NCI-H2171 treated with DMSO at 0.1 percent for 48 hours (cell line): ENCODE results near the gene NIPSNAP2.
"Not testable (repeated sequence)": the region's sequence is repeated elsewhere in the genome, so short reads cannot be mapped to it uniquely, and the experiment has no call there.

Experiments
- DNase-seq: peaks from one replicate; lab custom pipeline; 2025; lab: John Stamatoyannopoulos, UW

The NIPSNAP2 gene

DNA sequence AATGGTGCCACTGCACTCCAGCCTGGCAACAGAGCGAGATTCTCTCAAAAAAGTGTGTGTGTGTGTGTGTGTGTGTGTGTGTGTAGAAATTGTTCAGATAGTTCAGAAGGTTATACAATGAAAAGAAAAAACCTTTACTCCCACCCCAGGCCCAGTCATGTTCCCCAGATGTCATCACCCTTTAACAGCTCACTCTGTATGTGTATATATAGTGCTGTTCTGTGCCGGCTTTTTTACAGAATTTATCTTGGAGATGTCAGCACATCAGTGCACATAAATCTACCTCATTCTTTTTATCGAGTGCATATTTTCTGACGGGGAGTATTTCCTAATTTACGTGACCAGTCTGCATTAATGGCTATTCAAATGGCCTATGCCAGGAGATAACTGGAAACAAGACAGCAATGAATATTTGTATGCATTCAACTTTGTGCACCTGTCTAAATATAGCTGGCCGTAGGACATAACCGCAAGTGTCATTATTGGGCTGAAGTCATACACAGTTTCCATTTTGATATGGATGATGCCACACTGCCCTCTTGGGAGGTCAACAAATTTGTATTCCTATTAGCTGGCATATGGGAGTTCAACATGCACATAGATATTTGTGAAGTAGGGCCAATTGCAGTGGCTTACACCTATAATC, 11.7 kb downstream of the NIPSNAP2 start:
- no peak for DNase-seq

DNA sequence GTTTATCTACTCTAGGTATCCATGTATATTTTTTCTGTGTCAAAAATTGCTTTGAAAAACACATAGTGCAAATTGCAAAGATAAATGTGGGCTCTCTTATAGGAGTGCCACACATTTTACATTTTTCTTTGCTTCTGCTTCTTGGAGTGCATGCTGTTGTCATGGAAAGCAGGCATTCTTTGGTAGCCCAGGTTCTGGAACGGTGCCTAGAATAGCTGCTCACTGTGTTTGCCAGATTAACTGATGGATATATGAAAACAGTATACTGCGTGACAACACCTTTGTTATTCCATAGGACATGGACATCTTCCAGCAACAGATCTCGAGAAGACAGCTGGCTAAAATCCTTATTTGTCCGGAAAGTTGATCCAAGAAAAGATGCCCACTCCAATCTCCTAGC, 13.4 kb downstream of the NIPSNAP2 start:
- no peak for DNase-seq

DNA sequence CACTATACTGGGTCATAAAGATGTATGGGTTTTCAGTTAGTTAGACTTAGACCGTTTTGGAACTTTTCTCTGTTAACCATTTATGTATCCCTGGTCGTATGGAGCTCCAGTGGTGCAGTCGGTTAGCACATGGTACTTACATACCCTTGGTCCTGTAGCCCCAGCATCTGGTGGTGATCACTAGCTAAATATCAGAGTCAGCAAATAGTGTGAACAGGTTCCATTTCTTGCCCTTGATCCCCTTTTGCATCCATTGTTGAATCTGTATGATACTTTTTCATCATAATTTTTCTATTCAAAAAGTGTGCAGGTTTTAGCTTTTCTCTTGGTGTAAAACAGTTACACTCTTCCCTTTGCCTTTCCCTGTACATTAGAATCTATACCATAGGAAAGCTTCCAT, 15.9 kb downstream of the NIPSNAP2 start:
- no peak for DNase-seq

GRCh38 chr7:55983537-55983936, 19.2 kb downstream of the NIPSNAP2 start:
- no peak for DNase-seq

- DNase-seq = no peak
Measured at GRCh38 chr7:55992346-55992745, 28.0 kb downstream of the NIPSNAP2 start.

- no peak for DNase-seq
Measured at GRCh38 chr7:55996856-55997500, 32.6 kb downstream of the NIPSNAP2 start.

DNA sequence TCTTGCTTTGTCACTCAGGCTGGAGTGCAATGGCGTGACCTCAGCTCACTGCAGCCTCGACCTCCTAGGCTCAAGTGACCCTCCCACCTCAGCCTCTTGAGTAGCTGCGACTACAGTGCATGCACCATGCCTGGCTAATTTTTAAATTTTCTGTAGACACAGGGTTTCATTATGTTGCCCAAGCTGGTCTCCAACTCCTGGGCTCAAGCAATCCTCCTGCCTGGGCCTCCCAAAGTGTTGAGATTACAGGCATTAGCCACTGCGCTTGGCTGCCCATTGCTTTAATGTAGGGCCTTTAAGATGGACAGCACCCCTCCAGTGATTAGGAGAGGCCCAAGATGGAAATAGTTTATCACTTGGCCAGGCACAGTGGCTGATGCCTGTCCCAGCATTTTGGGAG, 39.4 kb downstream of the NIPSNAP2 start:
- no peak for DNase-seq

- peak; percentile 17 for DNase-seq
Measured at GRCh38 chr7:56007167-56007652, 42.8 kb downstream of the NIPSNAP2 start.

DNA sequence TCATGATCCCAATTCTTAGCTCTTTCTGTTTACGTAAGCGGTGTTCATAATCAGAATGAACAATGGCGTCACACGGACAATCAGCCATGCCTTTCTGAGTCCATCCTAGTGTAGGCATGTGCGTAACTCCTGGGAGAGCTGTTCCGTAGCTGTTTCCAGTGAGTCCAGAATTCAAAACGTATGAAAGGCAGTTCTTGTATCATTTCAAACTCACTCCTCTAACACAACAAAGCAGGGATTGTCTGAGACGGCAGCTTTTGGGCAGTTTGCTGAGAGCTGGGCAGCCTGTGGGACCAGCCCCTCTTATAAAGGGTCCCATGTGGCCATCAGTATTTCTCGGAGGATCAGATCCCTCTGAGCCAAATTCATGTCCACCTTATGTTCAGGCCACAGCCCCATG, 43.5 kb downstream of the NIPSNAP2 start:
- DNase-seq = no peak

DNA sequence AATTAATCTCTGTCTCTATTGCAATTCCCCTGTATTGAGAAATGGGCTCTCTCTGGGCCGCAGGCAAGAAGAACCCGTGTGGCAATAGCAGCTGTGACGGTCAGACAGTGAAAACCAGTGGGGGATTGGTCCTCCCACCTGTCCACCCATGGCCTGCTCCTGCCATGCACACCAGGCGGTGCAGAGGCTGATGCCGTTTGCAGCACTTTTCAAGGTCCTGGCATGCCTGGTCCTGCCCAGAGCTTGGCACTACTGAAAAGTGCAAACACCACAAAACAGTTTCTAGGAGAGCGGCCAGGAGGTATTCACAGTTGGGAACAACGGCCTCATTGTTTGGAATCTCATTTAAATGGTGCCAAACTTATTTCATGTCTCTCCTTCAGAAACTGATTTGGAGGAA, 45.3 kb downstream of the NIPSNAP2 start:
- DNase-seq = peak; percentile 58

- DNase-seq = not testable (repeated sequence)
Measured at GRCh38 chr7:56017015-56017414, 52.6 kb downstream of the NIPSNAP2 start.

DNA sequence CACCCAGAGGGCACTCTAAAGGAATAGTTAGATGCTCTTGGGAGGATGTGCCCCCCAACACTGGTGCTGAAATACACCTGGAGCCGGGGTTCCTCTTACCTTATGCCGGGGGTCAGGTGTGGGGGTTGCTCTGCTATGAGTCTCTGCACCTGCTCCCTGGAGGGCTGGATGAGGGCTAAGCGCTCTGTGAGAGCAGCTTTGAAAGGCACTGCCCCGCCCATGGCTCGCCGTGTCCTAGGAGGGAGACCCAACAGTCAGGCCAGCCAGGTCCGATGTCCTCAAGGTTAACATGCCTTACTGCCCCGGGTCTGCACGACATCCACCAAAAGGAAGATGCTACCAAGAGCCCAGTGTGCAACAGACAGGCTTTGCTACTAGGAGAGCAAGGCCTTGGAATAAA, 55.1 kb downstream of the NIPSNAP2 start:
- DNase-seq = no peak

DNA sequence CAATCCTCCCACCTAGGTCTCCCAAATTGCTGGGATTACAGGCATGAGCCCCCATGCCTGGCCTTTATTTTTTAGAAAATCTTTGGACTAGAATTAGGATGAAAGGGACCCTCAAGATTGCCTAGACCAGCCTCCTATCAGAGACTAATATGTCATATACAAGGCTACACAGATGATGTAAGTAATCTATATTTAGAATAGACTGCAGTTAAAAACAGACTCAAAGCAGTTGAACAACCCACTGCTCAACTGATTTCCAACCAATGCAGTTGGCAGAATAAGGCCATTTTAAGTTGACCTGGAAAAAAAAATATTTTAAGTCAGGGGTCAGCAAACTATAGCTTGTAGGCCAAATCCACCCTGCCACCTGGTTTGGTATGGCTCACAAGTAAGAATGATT, 59.1 kb downstream of the NIPSNAP2 start:
- DNase-seq = no peak

DNA sequence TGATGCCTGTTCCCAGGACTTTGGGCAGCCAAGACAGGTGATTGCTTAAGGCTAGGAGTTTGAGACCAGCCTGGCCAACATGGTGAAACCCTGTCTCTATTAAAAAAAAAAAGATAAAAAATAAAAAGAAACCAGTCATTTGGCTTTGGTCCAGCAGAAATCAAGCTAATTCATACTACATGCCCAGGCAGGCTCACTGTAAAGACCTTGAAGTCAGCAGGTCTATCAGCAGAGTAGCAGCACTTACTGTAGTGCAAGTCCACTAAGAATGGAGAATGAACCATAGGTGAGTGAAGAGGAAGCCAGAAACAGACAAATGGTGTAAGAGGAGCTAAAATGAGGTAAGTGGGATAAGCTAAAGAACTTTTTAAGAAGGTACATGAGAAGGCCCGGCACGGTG, 62.2 kb downstream of the NIPSNAP2 start:
- peak; percentile 57 for DNase-seq

DNA sequence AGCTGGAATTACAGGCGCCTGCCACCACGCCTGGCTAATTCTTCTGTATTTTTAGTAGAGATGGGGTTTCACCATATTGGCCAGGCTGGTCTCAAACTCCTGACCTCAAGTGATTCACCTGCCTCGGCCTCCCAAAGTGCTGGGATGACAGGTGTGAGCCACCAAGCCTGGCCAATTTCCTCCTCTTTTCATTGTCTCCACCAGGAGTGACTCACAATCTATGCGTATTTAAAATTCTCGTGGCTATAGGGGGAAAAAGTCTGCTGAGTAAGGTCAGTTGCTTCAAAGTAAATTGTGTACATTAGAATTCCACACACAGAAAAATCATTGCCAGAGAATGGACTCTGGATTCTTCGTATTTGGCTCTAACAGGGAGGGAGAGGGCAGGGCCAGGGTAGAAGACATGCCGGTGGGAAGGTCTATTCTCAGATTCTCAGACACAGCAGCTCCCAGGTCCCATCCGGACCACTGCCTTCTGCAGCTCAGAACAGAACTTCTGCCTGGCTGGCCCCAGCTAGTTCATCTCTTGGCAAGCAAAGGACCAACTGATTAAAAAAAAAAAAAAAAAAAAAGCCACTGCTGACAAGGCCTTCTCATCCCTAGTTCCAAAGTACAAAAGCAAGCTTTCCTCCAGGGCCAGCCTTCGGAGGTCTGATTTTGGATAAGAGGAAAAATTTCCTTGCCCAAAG, 64.7 kb downstream of the NIPSNAP2 start:
- DNase-seq = no peak

DNA sequence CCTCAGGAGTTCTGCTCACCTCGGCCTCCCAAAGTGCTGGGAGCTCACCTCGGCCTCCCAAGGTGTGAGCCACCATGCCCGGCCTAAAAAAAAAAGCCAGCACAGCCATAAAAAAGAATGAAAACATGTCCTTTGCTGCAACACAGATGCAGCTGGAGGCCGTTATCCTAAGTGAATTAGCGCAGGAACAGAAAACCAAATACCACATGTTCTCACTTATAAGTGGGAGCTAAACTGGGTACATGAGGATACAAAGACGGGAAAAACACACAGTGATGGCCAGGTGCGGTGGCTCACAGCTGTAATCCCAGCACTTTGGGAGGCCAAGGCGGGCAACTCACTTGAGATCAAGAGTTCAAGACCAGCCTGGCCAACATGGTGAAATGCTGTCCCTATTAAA, 66.0 kb downstream of the NIPSNAP2 start:
- no peak for DNase-seq

GRCh38 chr7:56031556-56031955, 67.2 kb downstream of the NIPSNAP2 start:
- DNase-seq = not testable (repeated sequence)

DNA sequence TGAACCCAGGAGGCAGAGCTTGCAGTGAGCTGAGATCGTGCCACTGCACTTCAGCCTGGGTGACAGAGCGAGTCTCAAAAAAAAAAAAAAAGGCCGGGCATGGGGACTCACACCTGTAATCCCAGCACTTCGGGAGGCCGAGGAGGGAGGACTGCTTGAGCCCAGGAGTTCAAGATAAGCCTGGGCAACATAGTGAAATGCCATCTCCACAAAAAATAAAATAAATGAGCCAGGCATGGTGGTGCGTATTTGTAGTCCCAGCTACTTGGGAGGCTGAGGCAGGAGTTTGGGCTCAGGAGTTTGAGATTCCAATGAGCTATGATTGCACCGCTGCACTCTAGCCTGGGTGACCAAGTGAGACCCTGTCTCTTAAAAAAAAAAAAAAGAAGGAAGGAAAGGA, 68.2 kb downstream of the NIPSNAP2 start:
- DNase-seq = not testable (repeated sequence)

DNA sequence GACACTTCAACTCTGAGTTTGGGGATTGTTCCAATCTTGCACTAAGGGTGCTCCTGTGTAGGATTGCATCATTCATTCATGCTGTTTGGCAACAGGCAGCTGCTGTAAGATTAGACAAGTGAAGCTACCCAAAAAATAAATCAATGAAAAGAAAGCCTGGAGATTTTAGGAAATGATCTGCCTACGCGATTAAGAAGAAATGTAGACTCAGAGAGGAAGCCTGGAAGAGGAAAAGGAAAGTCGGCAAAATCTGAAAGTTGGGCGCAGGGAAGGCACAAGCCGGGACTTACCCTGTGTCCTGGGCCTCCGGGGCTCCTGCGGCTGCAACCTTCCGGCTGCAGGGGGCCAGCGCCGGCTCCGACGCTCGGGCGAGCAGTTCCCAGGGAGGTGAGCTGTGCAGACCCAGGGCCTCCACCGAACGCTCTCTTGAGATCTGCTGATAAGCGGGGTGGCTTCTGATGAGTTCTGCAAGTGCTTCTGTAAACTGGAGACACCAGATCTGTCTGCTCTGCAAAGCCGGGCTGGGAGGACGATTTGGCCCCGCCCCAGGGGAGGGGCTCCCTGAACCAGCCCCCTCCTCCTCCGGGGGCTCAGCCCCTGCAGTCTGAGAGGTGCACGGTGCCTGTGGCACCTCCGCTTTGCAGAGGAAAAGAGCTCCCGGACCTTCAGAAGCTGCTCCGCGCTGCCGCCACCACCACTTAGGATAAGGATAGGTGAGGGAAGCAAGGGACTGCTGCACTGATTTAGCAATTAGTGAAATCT, 69.5 kb downstream of the NIPSNAP2 start:
- DNase-seq = peak; percentile 91

DNA sequence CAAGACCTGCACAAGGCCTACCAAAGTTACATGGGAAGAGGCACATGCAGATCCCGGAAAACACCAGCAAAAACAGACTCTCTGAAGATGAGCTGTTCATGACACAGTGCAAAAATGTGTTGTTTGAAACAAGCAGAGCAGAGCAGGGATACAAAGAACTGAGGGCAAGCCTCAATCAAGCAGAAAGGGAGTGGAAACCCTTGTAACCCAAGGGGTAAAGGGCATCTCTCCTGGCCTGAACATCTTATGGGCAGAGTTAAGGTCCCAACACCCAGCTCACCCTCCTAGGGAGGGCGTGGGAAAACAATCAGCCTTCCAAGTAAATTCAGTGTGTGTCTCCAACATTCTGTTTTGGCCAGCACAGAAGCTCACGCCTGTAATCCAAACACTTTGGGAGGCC, 76.3 kb downstream of the NIPSNAP2 start:
- DNase-seq = no peak

DNA sequence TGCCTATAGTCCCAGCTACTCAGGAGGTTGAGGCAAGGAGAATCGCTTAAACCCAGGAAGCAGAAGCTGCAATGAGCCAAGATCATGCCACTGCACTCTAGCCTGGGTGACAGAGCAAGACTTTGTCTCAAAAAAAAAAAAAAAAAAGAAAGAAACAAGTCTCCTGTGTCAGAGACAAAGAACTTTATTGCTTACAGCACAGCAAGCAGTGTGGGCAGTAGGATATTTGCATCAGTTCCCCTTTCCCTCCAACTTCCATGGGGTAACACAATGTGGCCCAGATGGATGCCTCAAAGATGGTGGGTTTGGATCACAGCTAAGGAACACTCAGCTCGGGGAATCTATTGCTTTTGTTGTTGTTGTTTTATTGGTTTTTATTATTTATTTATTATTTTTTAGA, 81.4 kb downstream of the NIPSNAP2 start:
- DNase-seq = not testable (repeated sequence)

DNA sequence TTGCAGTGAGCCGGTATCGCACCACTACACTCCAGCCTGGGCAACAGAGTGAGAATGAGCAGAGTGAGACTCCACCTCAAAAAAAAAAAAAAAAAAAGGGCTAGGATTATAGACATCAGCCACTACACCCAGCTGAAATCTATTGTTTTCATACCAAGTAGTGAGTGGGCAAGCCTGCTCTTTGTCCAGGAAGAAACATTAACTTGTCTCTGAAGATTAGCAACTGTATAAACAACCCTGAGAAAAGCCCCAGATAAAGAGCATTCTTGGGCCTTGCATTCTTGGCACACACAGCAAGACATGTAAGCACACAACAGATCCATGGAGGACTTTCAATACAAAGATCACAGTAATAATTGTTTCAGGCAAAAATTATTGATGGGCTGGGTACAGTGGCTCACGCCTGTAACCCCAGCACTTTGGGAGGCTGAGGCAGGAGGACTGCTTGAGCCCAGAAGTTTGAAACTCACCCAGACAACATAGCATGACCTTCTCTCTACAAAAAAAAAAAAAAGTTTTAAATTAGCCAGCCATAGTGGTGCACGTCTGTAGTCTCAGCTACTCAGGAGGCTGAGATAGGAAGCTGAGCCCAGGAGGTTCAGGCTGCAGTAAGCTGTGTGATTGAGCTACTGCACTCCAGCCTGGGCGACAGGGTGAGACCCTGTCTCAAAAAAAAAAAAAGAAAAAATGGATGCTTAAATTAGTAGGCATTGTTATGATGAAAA, 82.5 kb downstream of the NIPSNAP2 start:
- DNase-seq = no peak
